GM13976 (cell line): ENCODE data around the gene AHCYL1.

Experiments used
- DNase-seq: peaks from one replicate; pipeline ENCODE4 v3.0.0; 2012; ENCODE audit warnings: low spot score
- CTCF ChIP-seq: IDR thresholded peaks from 2 replicates; pipeline ENCODE4 v1.5.1; 2012; ENCODE audit warnings: borderline replicate concordance, mild to moderate bottlenecking; ENCODE audit not compliant: insufficient read depth; ENCODE audit errors: extremely low read depth, missing control alignments, control extremely low read depth
- in situ Hi-C: fragments of 300-500 bp; cut with MboI; formaldehyde crosslinking; loops from one replicate; pipeline ENCODE4 v1.12.0; 2022; ENCODE audit warnings: low sequenced_read_pairs, mixed read lengths, inconsistent platforms; ENCODE audit not compliant: unreplicated experiment

Gene AHCYL1

GRCh38 chr1:109959632-109959973 lies 25.0 kb upstream of the AHCYL1 start:
- TF ChIP-seq CTCF = no peak
- no peak for DNase-seq
- in situ Hi-C loops = no loop called here

GRCh38 chr1:109959974-109960744 lies 24.4 kb upstream of the AHCYL1 start:
- no peak for TF ChIP-seq CTCF
- DNase-seq = no peak
- in situ Hi-C loops = no loop called here

- DNase-seq = no peak
- no peak for TF ChIP-seq CTCF
- in situ Hi-C loops = no loop called here
These were observed 23.8 kb upstream of the AHCYL1 start for GRCh38 chr1:109960745-109961094.

- no peak for TF ChIP-seq CTCF
- DNase-seq = no peak
- in situ Hi-C loops = no loop called here
These were observed 20.7 kb upstream of the AHCYL1 start for GRCh38 chr1:109963864-109964263.

GRCh38 chr1:109969146-109969829 lies 15.3 kb upstream of the AHCYL1 start:
- in situ Hi-C loops = no loop called here
- TF ChIP-seq CTCF = no peak
- DNase-seq = no peak

GRCh38 chr1:109969907-109970306 lies 14.7 kb upstream of the AHCYL1 start:
- DNase-seq = no peak
- no peak for TF ChIP-seq CTCF

More at GRCh38 chr1:109969907-109970306, 14.7 kb upstream of the AHCYL1 start:
- in situ Hi-C loops = no loop called here
